Erythroblast (primary cell): ENCODE results near the gene ANK2.

Experiments
- GATA1 ChIP-seq: IDR thresholded peaks from 2 replicates; pipeline ENCODE4 v1.6.1; 2011; ENCODE audit warnings: low read depth, mild to moderate bottlenecking, control low read depth, low read length, moderate library complexity
- POLR2A ChIP-seq: IDR thresholded peaks from 2 replicates; pipeline ENCODE4 v1.6.1; 2011; ENCODE audit warnings: mild to moderate bottlenecking, low read length

GRCh38 chr4:113325876-113326615 is 276.6 kb downstream of the ANK2 start:
- no peak for TF ChIP-seq POLR2A
- no peak for TF ChIP-seq GATA1
